ENCODE measurements around the gene TTC8. TPM values are rescaled to one million over a fixed set of nuclear protein-coding genes. Genes with fewer than 3 reads are reported as not detected.

TTC8 gene
- total RNA-seq, 1 donor from 2014 or later = 12.0 TPM

- Histone ChIP-seq H3K4me1 (ENCODE audit: control insufficient read depth in 3 of 3, insufficient read depth in 3 of 3, low read length in 3 of 3) (no peaks in the 10 kb centered on the region), H3K9me3 (ENCODE audit: control insufficient read depth in 3 of 3, low read length in 3 of 3) (peaks cover 0 to 3% (median 3%) of the 10 kb centered on the region in 3 donors), H3K36me3 (ENCODE audit: control insufficient read depth in 3 of 3, insufficient read depth in 3 of 3, low read length in 3 of 3) (peaks cover 0 to 6% (median 0%) of the 10 kb centered on the region in 3 donors)
These were observed 52.7 kb downstream of the TTC8 start for GRCh38 chr14:88877192-88877591.

GRCh38 chr14:88879022-88879421 lies 54.6 kb downstream of the TTC8 start:
- no peaks in the 10 kb centered on the region for H3K4me1 ChIP-seq (ENCODE audit: control insufficient read depth in 3 of 3, insufficient read depth in 3 of 3, low read length in 3 of 3)
- no peak overlapping the region for H3K4me3 ChIP-seq (ENCODE audit: low read length in 3 of 3)
- H3K27ac ChIP-seq (ENCODE audit: low read depth, low read length) = no peak overlapping the region
- H3K9ac ChIP-seq (ENCODE audit: low read depth in 1 of 3, low read length in 3 of 3) = no peak overlapping the region
- peaks cover 0 to 5% (median 0%) of the 10 kb centered on the region in 3 donors for H3K36me3 ChIP-seq (ENCODE audit: control insufficient read depth in 3 of 3, insufficient read depth in 3 of 3, low read length in 3 of 3)
- H3K27me3 ChIP-seq (ENCODE audit: control insufficient read depth in 3 of 3, insufficient read depth in 3 of 3, low read length in 3 of 3) = no peaks in the 10 kb centered on the region
- peaks cover 0 to 3% (median 3%) of the 10 kb centered on the region in 3 donors for H3K9me3 ChIP-seq (ENCODE audit: control insufficient read depth in 3 of 3, low read length in 3 of 3)

More at GRCh38 chr14:88877192-88877591, 52.7 kb downstream of the TTC8 start:
- H3K27ac ChIP-seq (ENCODE audit: low read depth, low read length) = no peak overlapping the region
- no peaks in the 10 kb centered on the region for H3K27me3 ChIP-seq (ENCODE audit: control insufficient read depth in 3 of 3, insufficient read depth in 3 of 3, low read length in 3 of 3)
- no peak overlapping the region for H3K9ac ChIP-seq (ENCODE audit: low read depth in 1 of 3, low read length in 3 of 3)
- no peak overlapping the region for H3K4me3 ChIP-seq (ENCODE audit: low read length in 3 of 3)

- peaks cover 0 to 3% (median 3%) of the 10 kb centered on the region in 3 donors for H3K9me3 ChIP-seq (ENCODE audit: control insufficient read depth in 3 of 3, low read length in 3 of 3)
- H3K9ac ChIP-seq (ENCODE audit: low read depth in 1 of 3, low read length in 3 of 3) = no peak overlapping the region
- H3K27me3 ChIP-seq (ENCODE audit: control insufficient read depth in 3 of 3, insufficient read depth in 3 of 3, low read length in 3 of 3) = no peaks in the 10 kb centered on the region
- H3K27ac ChIP-seq (ENCODE audit: low read depth, low read length) = no peak overlapping the region
- H3K4me1 ChIP-seq (ENCODE audit: control insufficient read depth in 3 of 3, insufficient read depth in 3 of 3, low read length in 3 of 3) = no peaks in the 10 kb centered on the region
- H3K4me3 ChIP-seq (ENCODE audit: low read length in 3 of 3) = no peak overlapping the region
- H3K36me3 ChIP-seq (ENCODE audit: control insufficient read depth in 3 of 3, insufficient read depth in 3 of 3, low read length in 3 of 3) = peaks cover 0 to 5% (median 0%) of the 10 kb centered on the region in 3 donors
These were observed 57.8 kb downstream of the TTC8 start for GRCh38 chr14:88882236-88882635.

- Histone ChIP-seq H3K4me1 (ENCODE audit: control insufficient read depth in 3 of 3, insufficient read depth in 3 of 3, low read length in 3 of 3) (no peaks in the 10 kb centered on the region), H3K27ac (ENCODE audit: low read depth, low read length) (no peak overlapping the region), H3K27me3 (ENCODE audit: control insufficient read depth in 3 of 3, insufficient read depth in 3 of 3, low read length in 3 of 3) (no peaks in the 10 kb centered on the region), H3K9ac (ENCODE audit: low read depth in 1 of 3, low read length in 3 of 3) (no peak overlapping the region), H3K4me3 (ENCODE audit: low read length in 3 of 3) (no peak overlapping the region), H3K36me3 (ENCODE audit: control insufficient read depth in 3 of 3, insufficient read depth in 3 of 3, low read length in 3 of 3) (no peaks in the 10 kb centered on the region), H3K9me3 (ENCODE audit: control insufficient read depth in 3 of 3, low read length in 3 of 3) (no peaks in the 10 kb centered on the region)
These were observed 70.7 kb downstream of the TTC8 start for GRCh38 chr14:88895116-88895515.

GRCh38 chr14:88901189-88901588 lies 76.7 kb downstream of the TTC8 start:
- no peak overlapping the region for H3K27ac ChIP-seq (ENCODE audit: low read depth, low read length)
- no peak overlapping the region for H3K4me3 ChIP-seq (ENCODE audit: low read length in 3 of 3)
- H3K9me3 ChIP-seq (ENCODE audit: control insufficient read depth in 3 of 3, low read length in 3 of 3) = no peaks in the 10 kb centered on the region
- H3K9ac ChIP-seq (ENCODE audit: low read depth in 1 of 3, low read length in 3 of 3) = no peak overlapping the region
- H3K36me3 ChIP-seq (ENCODE audit: control insufficient read depth in 3 of 3, insufficient read depth in 3 of 3, low read length in 3 of 3) = no peaks in the 10 kb centered on the region
- H3K4me1 ChIP-seq (ENCODE audit: control insufficient read depth in 3 of 3, insufficient read depth in 3 of 3, low read length in 3 of 3) = no peaks in the 10 kb centered on the region
- no peaks in the 10 kb centered on the region for H3K27me3 ChIP-seq (ENCODE audit: control insufficient read depth in 3 of 3, insufficient read depth in 3 of 3, low read length in 3 of 3)

GRCh38 chr14:88901991-88902390 lies 77.5 kb downstream of the TTC8 start:
- no peak overlapping the region for H3K9ac ChIP-seq (ENCODE audit: low read depth in 1 of 3, low read length in 3 of 3)
- no peak overlapping the region for H3K27ac ChIP-seq (ENCODE audit: low read depth, low read length)

GRCh38 chr14:88902850-88903249 lies 78.4 kb downstream of the TTC8 start:
- Histone ChIP-seq H3K27me3 (ENCODE audit: control insufficient read depth in 3 of 3, insufficient read depth in 3 of 3, low read length in 3 of 3) (no peaks in the 10 kb centered on the region), H3K27ac (ENCODE audit: low read depth, low read length) (no peak overlapping the region), H3K4me3 (ENCODE audit: low read length in 3 of 3) (no peak overlapping the region), H3K4me1 (ENCODE audit: control insufficient read depth in 3 of 3, insufficient read depth in 3 of 3, low read length in 3 of 3) (no peaks in the 10 kb centered on the region), H3K9ac (ENCODE audit: low read depth in 1 of 3, low read length in 3 of 3) (no peak overlapping the region), H3K9me3 (ENCODE audit: control insufficient read depth in 3 of 3, low read length in 3 of 3) (no peaks in the 10 kb centered on the region), H3K36me3 (ENCODE audit: control insufficient read depth in 3 of 3, insufficient read depth in 3 of 3, low read length in 3 of 3) (no peaks in the 10 kb centered on the region)

More at GRCh38 chr14:88901991-88902390, 77.5 kb downstream of the TTC8 start:
- no peaks in the 10 kb centered on the region for H3K27me3 ChIP-seq (ENCODE audit: control insufficient read depth in 3 of 3, insufficient read depth in 3 of 3, low read length in 3 of 3)
- H3K9me3 ChIP-seq (ENCODE audit: control insufficient read depth in 3 of 3, low read length in 3 of 3) = no peaks in the 10 kb centered on the region
- no peak overlapping the region for H3K4me3 ChIP-seq (ENCODE audit: low read length in 3 of 3)
- H3K36me3 ChIP-seq (ENCODE audit: control insufficient read depth in 3 of 3, insufficient read depth in 3 of 3, low read length in 3 of 3) = no peaks in the 10 kb centered on the region
- H3K4me1 ChIP-seq (ENCODE audit: control insufficient read depth in 3 of 3, insufficient read depth in 3 of 3, low read length in 3 of 3) = no peaks in the 10 kb centered on the region

- no peaks in the 10 kb centered on the region for H3K4me1 ChIP-seq (ENCODE audit: control insufficient read depth in 3 of 3, insufficient read depth in 3 of 3, low read length in 3 of 3)
- no peaks in the 10 kb centered on the region for H3K27me3 ChIP-seq (ENCODE audit: control insufficient read depth in 3 of 3, insufficient read depth in 3 of 3, low read length in 3 of 3)
- no peaks in the 10 kb centered on the region for H3K9me3 ChIP-seq (ENCODE audit: control insufficient read depth in 3 of 3, low read length in 3 of 3)
- H3K9ac ChIP-seq (ENCODE audit: low read depth in 1 of 3, low read length in 3 of 3) = no peak overlapping the region
- H3K36me3 ChIP-seq (ENCODE audit: control insufficient read depth in 3 of 3, insufficient read depth in 3 of 3, low read length in 3 of 3) = no peaks in the 10 kb centered on the region
- no peak overlapping the region for H3K4me3 ChIP-seq (ENCODE audit: low read length in 3 of 3)
- no peak overlapping the region for H3K27ac ChIP-seq (ENCODE audit: low read depth, low read length)
These were observed 79.8 kb downstream of the TTC8 start for GRCh38 chr14:88904206-88904647.

GRCh38 chr14:88904864-88905263 lies 80.4 kb downstream of the TTC8 start:
- peaks cover 0 to under 1% (median 0%) of the 10 kb centered on the region in 3 donors for H3K27me3 ChIP-seq (ENCODE audit: control insufficient read depth in 3 of 3, insufficient read depth in 3 of 3, low read length in 3 of 3)
- no peaks in the 10 kb centered on the region for H3K9me3 ChIP-seq (ENCODE audit: control insufficient read depth in 3 of 3, low read length in 3 of 3)
- H3K4me3 ChIP-seq (ENCODE audit: low read length in 3 of 3) = no peak overlapping the region
- no peak overlapping the region for H3K27ac ChIP-seq (ENCODE audit: low read depth, low read length)
- no peaks in the 10 kb centered on the region for H3K36me3 ChIP-seq (ENCODE audit: control insufficient read depth in 3 of 3, insufficient read depth in 3 of 3, low read length in 3 of 3)
- H3K4me1 ChIP-seq (ENCODE audit: control insufficient read depth in 3 of 3, insufficient read depth in 3 of 3, low read length in 3 of 3) = no peaks in the 10 kb centered on the region
- no peak overlapping the region for H3K9ac ChIP-seq (ENCODE audit: low read depth in 1 of 3, low read length in 3 of 3)

- Histone ChIP-seq H3K27me3 (ENCODE audit: control insufficient read depth in 3 of 3, insufficient read depth in 3 of 3, low read length in 3 of 3) (peaks cover 0 to 4% (median 3%) of the 10 kb centered on the region in 3 donors), H3K4me3 (ENCODE audit: low read length in 3 of 3) (no peak overlapping the region), H3K9me3 (ENCODE audit: control insufficient read depth in 3 of 3, low read length in 3 of 3) (peaks cover 2 to 4% (median 2%) of the 10 kb centered on the region in 3 donors), H3K27ac (ENCODE audit: low read depth, low read length) (no peak overlapping the region), H3K36me3 (ENCODE audit: control insufficient read depth in 3 of 3, insufficient read depth in 3 of 3, low read length in 3 of 3) (no peaks in the 10 kb centered on the region), H3K4me1 (ENCODE audit: control insufficient read depth in 3 of 3, insufficient read depth in 3 of 3, low read length in 3 of 3) (no peaks in the 10 kb centered on the region), H3K9ac (ENCODE audit: low read depth in 1 of 3, low read length in 3 of 3) (no peak overlapping the region)
These were observed 83.8 kb downstream of the TTC8 start for GRCh38 chr14:88908216-88908615.
